ENCODE data around the gene PRKG1.

The PRKG1 gene

DNA sequence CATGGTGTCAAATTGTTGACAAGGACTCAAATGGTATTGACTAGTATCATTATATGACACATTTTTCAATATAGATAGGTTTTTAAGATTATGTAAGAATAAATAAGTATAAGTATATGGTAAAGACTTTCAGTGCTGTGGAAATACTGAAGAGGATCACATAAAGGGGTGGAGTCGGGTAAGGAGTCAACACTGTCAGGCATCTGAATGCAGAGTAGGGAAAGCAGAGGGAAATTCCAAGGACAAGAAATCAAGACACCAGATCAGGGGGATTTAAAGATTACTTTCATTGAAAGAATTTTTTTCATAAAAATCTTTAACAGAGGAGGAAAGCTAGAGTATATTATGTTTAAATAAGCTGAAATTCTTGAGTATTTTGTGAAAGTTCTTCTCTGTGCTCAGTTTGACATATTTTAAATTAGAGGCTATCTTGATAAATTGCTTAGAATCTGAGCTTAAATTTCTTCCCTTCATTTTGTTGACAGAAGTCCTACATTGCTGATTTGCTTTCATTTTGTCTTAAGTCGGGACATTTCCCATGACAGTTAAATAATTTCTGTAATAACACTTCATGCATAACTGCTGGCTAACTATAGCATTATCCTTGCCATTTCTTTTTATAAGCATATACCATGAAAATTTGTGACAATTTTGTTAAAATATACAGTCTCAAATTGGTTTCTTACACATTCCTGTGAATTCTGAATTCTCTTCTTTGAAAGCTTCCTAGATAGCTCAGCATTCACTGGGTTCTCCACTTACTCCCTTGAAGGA is 244.3 kb downstream of the PRKG1 start:
- no peak for DNase-seq (ENCODE audit: low read depth)
- TF ChIP-seq, protein P1, sequence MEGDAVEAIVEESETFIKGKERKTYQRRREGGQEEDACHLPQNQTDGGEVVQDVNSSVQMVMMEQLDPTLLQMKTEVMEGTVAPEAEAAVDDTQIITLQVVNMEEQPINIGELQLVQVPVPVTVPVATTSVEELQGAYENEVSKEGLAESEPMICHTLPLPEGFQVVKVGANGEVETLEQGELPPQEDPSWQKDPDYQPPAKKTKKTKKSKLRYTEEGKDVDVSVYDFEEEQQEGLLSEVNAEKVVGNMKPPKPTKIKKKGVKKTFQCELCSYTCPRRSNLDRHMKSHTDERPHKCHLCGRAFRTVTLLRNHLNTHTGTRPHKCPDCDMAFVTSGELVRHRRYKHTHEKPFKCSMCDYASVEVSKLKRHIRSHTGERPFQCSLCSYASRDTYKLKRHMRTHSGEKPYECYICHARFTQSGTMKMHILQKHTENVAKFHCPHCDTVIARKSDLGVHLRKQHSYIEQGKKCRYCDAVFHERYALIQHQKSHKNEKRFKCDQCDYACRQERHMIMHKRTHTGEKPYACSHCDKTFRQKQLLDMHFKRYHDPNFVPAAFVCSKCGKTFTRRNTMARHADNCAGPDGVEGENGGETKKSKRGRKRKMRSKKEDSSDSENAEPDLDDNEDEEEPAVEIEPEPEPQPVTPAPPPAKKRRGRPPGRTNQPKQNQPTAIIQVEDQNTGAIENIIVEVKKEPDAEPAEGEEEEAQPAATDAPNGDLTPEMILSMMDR (conservative IDR thresholded peaks at IDR 0.05; ENCODE audit: low read length), result no peak

DNA sequence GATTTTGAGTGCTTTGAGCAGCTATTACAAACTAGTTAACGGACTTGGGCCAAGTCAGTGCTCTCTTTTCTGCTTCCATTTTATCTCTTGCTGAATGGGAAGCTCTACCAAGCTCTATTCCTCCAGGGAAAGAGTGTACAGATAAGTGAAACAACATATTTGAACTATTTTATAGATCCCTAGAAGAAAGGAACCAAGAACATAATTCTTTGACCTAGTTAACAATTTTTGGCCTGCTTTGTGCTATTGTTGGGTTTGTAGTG is 244.8 kb downstream of the PRKG1 start:
- no peak overlapping the region for H3K4me3 ChIP-seq (ENCODE audit: low read length)
- TF ChIP-seq, protein P1 (conservative IDR thresholded peaks at IDR 0.05; ENCODE audit: low read length), result no peak
- DNase-seq (ENCODE audit: low read depth), result no peak

More for the DNA sequence above, 244.3 kb downstream of the PRKG1 start:
- H3K4me3 ChIP-seq (ENCODE audit: low read length), result no peak overlapping the region

DNA sequence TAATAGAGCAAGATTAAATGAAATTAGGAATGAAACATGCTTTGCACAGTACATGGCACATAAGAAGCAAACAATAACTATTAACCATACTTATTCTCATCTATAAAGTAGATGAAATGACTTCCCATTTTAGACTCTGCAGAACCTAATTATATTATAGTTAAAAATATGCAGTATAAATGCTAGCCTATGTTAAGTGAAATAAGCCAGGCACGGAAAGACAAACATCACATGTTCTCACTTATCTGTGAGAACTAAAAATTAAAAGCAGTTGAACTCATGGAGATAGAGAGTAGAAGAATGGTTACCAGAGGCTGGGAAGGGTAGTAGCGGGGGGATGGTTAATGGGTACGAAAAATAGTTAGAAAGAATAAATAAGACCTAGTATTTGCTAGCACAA is 247.0 kb downstream of the PRKG1 start:
- TF ChIP-seq, protein P1 (conservative IDR thresholded peaks at IDR 0.05; ENCODE audit: low read length), result no peak
- no peak overlapping the region for H3K4me3 ChIP-seq (ENCODE audit: low read length)
- no peak for DNase-seq (ENCODE audit: low read depth)

DNA sequence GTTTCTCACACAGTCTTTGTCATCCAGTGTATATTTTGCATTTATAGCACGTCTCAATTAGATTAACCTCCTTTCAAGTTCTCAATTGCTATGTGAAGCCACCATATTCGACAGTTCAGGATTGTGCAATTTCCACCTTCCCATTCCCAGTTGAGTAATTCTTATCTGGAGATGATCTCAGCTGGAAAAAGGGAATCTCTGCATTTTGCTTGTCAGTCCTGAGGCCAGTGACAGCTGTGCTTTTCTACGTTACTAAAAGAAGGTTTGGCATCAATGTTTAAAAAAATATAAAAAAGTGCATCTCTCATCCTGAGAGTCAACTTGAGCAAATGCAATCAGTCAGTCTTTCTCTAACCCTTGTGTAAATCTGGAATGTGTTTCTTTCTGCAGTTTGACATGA is 247.7 kb downstream of the PRKG1 start:
- TF ChIP-seq, protein P1 (conservative IDR thresholded peaks at IDR 0.05; ENCODE audit: low read length), result no peak
- no peak overlapping the region for H3K4me3 ChIP-seq (ENCODE audit: low read length)
- DNase-seq (ENCODE audit: low read depth), result peak; percentile 78

DNA sequence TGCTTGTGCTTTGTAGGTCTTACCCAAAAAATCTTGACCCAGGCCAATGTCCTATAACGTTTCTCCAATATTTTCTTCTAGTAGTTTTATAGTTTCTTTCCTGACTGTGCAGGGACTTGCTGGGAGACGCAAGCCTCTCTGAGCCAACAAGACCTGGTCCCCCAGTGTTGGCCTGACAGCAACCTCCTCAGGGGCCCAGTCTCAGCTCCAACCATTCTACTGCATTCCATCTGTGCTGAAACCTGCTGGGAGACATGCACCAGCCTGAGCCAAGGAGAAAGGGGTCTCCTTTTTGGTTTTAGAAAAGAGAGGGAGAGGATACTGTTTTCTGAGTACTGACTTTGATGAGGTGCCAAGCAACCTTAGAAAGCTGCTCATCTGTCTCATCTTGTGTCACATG is 251.4 kb downstream of the PRKG1 start:
- H3K4me3 ChIP-seq (ENCODE audit: low read length), result no peak overlapping the region
- DNase-seq (ENCODE audit: low read depth), result no peak
- TF ChIP-seq, protein P1 (conservative IDR thresholded peaks at IDR 0.05; ENCODE audit: low read length), result no peak

DNA sequence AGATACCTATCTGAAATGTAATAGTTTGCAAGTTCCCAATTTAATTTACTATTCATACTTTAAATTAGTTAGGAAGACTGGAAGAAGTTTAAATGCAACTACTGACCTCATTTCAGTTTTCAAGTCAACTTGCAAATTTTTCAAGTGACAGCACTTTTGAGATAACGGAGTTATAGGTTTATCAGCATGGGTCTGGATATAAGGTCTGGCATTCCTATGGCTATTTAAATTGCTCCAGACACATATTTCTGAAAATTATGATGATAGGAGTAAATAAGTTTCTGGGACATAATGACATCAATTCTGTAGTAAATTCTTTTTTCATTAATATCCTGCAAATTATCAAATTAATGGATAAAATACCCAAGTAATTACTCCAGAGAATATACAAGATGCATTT is 251.9 kb downstream of the PRKG1 start:
- no peak for DNase-seq (ENCODE audit: low read depth)
- H3K4me3 ChIP-seq (ENCODE audit: low read length), result no peak overlapping the region
- TF ChIP-seq, protein P1 (conservative IDR thresholded peaks at IDR 0.05; ENCODE audit: low read length), result no peak

DNA sequence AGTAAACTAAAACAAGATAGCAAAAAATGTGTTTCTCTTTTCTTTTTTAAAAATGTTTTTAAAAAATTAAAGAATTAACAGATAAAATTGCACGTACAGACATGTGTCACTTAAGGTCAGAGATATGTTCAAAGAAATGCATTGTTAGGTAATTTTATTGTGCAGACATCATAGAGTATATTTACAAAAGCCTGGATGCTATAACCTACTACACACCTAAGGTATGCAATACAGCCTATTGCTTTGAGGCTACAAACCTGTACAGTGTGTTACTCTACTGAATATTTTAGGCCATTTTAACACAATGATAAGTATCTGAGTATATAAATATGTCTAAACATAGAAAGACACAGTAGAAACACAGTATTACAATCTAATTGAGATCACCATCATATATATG is 253.1 kb downstream of the PRKG1 start:
- TF ChIP-seq, protein P1 (conservative IDR thresholded peaks at IDR 0.05; ENCODE audit: low read length), result no peak
- no peak for DNase-seq (ENCODE audit: low read depth)
- H3K4me3 ChIP-seq (ENCODE audit: low read length), result no peak overlapping the region

Data from AG10803 (cell line).